Ovary (tissue), 3 donors: ENCODE measurements around the gene AFAP1L1.

Source experiments
- CTCF ChIP-seq, 3 donors: fragments of 450-650 bp in 2 of 3; fragments of 200-600 bp in 1 of 3; IDR thresholded peaks; one replicate each; pipeline versions ENCODE4 v1.5.1 to v1.8.0; 2016 to 2022; ENCODE audit warnings: antibody characterized with exemption in 3 of 3, mild to moderate bottlenecking in 1 of 3
- EP300 ChIP-seq: sonication (generic); formaldehyde crosslinking; IDR thresholded peaks from one replicate; pipeline ENCODE4 v1.6.1; 2017; ENCODE audit warnings: antibody characterized with exemption
- POLR2A ChIP-seq: fragments of 450-650 bp; IDR thresholded peaks from one replicate; pipeline ENCODE4 v1.6.1; 2017; ENCODE audit warnings: antibody characterized with exemption, mild to moderate bottlenecking, moderate library complexity
- donor health status: DM: no; HTN: no; CAD: no.

GRCh38 chr5:149246906-149247305 is 24.8 kb upstream of the AFAP1L1 start:
- no peak for TF ChIP-seq CTCF (IDR thresholded peaks at IDR 0.05)
- no peak for TF ChIP-seq POLR2A
- no peak for TF ChIP-seq EP300
